Measurements from ENCODE around the gene CCDC88C.

- TF ChIP-seq, protein P1, sequence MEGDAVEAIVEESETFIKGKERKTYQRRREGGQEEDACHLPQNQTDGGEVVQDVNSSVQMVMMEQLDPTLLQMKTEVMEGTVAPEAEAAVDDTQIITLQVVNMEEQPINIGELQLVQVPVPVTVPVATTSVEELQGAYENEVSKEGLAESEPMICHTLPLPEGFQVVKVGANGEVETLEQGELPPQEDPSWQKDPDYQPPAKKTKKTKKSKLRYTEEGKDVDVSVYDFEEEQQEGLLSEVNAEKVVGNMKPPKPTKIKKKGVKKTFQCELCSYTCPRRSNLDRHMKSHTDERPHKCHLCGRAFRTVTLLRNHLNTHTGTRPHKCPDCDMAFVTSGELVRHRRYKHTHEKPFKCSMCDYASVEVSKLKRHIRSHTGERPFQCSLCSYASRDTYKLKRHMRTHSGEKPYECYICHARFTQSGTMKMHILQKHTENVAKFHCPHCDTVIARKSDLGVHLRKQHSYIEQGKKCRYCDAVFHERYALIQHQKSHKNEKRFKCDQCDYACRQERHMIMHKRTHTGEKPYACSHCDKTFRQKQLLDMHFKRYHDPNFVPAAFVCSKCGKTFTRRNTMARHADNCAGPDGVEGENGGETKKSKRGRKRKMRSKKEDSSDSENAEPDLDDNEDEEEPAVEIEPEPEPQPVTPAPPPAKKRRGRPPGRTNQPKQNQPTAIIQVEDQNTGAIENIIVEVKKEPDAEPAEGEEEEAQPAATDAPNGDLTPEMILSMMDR (IDR thresholded peaks at IDR 0.05): no peak
- TF ChIP-seq POLR2A (IDR thresholded peaks at IDR 0.05): no peak
Measured at GRCh38 chr14:91349481-91350074, 68.0 kb downstream of the CCDC88C start.
